Measurements from ENCODE around the gene KLHL2.

GRCh38 chr4:165325732-165326512, 118.6 kb downstream of the KLHL2 start:
- TF ChIP-seq POLR2A (IDR thresholded peaks at IDR 0.05) (no peak), CTCF (IDR thresholded peaks at IDR 0.05) (no peak)
